Bone marrow (tissue), 2 donors: Measurements from ENCODE around the gene CHN2.

Source experiments
- DNase-seq, 2 donors: peaks; one replicate each; lab custom pipeline; 2025; lab: John Stamatoyannopoulos, UW

CHN2 gene

DNA sequence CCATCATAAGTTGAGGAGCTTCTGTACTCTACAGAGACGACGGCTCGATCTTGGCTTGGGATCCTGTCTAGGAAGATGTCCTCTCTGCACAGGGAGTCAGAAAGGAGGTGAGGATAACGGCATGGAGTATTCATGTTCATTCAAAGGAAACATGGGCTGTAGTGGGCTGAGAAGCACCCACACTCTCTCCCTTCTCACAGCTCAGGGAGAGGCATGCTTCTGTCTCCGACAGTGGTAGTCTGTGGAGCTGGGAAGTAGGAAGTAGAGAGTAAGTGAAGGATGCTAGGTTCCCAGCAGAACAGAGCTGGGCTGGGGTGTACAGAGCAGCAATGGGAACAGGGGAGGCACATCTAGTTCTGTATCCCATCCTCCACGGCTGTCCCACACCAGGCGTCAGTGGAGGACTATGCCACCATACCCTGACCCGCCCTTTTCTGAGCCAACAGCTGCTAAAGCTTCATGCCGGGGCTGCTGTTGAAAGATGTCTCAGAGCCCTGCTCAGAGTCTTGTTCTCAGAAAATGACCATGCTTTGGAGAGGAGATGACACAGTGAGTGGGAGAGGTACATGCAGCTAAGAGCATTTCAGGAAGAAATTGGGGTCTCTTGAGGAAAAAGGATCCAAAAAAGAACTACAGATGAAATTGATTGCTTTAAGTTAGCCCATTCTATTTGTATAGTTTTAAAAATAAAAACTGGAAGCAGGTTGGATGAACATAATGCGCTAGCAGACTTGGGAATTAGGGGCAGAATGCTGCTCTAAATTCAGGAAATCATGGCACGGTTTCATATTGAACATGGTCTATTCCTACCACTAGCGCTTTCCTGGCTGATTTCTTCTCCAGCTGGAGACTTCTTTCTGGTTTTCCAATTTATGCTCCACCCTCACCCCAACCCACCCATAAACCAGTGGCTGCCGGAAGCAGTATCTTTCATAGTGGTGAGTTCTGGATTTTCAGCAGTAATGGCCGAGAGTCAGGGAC is 138.6 kb downstream of the CHN2 start:
- DNase-seq = no peak

DNA sequence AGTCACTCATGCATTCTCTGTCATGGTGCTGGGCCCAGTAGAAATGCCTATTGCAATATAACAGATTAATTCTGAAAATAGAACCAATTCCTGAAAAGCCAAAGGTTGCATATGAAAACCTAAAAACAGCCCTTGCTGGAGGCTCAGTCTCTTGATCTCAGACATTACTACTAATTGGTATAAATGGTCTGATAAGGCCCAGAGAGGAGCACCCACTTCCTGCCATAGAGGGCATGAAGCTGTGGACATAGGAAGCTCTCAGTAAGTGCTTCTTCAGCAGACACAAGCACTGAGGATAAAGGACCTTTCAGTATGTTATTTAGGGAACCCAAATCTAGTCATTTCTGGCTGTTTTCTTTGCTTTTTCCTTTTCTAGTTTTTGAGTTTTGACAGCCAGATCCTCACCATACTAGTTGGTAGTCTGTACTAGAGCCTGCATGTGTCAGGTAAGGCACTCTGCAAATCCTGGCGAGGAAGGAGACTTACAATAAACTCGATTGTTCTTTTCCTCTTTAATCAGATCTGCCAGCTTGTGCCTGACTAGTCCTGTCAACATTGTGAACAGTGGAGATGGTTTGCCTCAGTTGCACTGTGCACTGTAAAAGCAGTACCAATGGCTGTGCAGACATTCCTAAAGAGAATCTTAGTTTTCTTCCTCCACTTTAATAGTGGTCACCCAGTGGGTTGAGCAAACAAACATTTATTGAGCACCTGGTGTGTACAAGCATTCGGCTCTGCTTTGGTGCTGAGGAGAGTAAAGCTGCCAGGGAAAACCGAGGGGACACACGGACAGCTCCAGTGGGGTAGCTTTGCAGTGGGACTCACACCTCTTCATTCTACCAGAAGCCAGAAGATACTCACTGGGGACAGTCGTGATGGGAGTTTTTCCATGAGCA is 140.9 kb downstream of the CHN2 start:
- DNase-seq = no peak

DNA sequence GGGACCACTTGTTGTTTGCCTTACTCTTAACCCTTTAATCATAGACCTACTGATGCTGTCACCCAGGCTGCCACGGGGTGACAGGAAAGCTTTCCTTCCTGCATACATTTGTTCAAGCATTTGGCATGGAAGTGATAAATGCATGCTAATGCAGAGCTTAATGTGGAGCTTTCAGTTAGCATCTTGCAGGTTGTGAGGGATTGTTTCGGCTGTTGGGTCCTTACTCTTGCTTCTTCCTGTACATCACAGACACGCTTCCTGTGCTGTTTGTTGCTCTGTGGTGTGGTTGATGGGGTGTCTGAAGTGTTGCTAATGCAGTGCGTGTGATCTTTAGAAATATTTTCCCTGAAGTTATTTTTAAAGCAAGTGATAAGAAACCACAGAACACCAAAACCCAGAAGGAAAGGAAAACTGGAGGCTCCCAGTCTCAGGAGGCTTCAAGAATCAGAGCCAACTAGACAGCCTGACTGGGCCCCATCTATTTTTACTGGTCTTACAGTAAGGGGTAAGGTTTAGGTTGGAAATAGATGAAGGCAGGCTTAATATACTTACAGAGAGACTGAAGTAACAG is 143.1 kb downstream of the CHN2 start:
- no peak for DNase-seq

DNA sequence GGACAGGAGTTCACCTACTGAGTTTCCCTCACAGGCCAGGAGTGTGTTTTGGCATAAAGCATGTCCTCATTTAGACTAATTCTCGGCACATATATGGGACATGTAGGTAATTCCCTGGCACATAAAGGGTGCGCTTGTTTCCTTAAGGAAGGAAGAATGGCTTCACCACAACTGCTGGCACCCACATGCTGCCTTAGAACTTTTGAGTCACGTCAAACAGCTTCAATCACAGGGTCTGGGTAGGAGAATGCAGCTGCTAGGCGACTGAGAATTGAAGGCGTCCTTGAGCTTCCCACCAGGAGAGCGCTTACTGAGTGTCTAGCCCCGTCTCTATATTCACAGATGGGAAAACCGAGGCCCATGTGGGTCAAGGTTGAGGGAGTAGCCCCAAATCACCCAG is 146.1 kb downstream of the CHN2 start:
- DNase-seq = no peak

DNA sequence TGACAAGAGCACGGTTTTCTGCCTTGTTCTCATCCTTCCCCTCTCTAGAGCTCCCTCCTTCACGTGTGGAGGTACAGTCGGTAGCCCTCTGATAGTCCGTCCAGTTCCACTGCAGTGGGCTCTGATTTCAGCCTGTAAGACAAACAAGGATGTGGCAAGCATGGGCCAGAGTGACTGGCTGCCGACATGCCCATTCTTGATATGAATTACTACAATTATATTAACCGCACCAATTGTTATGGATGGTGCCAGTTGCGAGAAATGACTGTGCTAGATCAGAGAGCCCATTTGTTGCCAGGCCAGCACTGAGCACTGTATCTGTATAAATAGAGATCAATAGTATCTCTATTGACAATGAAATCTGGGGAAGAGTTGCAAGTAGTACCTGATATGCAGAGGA is 146.6 kb downstream of the CHN2 start:
- DNase-seq = no peak

DNA sequence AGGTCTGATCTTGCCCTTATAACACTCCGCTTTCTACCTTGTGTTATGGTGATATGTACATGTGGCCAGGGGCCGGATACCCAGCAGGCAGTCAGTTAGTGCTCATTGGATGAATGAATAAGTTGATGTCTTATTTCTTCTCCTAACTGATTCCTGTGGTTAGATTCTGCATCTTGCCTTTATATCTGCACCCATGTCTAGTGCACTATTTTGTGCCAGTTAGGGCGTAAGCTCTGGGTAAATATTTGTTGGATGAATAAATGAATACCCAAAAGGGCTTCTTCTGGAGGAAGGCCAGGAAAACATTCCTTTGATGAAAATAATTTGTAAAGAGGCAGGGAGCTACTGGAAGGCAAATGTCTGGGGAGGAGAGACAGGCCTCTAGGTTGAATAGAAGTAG is 148.2 kb downstream of the CHN2 start:
- no peak for DNase-seq

DNA sequence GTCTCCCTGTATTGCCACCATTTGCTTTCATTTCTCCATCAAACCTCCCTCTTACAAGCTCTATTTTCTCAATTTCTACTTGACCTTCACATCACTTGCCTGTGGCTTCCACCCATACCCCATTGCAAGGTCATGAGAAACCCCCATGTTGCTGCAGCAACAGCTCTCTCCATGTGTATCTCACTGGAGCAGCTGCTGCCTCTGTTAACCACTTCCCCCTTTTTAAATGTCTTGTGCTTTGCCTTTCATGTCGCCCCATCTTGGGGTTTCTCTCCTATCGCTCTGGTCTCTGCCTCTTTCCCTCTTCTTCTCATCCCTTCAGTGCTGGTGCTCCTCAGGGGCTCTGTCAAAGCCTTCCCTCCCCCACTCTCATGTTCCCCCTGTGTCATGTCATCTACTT is 148.8 kb downstream of the CHN2 start:
- DNase-seq = no peak

DNA sequence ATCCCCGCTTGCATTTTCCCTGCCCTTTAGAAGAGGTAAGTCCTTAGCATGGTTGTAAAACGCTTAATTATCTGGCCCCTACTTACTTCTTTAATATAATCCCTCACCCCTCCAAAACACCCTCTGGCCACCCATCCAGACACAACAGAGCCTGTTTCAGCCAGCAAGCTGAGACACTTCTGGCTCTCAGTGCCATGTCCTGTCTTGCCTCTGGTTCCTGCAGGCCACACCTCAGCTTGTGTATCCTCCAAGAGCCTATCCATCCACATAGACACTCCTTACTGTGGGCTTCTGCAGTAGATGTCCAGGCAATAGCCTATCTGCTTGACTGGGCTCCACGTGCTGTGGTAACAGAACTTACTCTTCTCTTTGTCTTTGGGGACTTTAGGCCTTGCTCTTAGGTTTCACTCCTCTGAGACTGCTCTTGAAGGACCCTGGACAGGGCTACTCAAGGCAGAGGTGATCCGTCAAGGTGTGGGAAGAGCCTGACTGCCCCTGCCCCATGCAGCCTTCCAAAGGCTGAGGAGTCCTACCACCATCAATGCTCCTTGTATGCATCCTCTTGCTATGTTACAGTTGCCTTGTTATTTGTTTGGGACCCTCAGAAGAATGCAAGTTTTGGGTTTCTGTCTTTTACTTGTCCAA is 149.9 kb downstream of the CHN2 start:
- no peak for DNase-seq

DNA sequence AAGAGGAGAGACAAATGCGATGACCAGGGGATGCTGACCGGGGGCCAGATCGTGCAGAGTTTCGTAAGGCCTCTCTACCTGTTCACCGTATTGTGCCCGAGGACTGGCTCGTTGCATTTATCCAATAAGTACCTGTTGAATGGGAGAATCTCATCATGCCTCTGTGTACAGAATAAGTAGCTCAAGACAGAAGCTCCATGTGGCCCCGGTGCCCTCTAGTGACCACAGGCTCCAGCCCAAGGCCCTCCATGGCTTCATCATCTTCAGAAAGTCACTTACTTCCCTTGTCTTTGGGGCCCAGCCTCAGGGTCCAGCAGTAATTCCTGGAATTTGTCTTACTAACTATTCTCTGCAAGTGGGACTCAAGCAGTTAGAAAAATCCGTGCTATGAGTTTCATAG is 151.0 kb downstream of the CHN2 start:
- DNase-seq = no peak

DNA sequence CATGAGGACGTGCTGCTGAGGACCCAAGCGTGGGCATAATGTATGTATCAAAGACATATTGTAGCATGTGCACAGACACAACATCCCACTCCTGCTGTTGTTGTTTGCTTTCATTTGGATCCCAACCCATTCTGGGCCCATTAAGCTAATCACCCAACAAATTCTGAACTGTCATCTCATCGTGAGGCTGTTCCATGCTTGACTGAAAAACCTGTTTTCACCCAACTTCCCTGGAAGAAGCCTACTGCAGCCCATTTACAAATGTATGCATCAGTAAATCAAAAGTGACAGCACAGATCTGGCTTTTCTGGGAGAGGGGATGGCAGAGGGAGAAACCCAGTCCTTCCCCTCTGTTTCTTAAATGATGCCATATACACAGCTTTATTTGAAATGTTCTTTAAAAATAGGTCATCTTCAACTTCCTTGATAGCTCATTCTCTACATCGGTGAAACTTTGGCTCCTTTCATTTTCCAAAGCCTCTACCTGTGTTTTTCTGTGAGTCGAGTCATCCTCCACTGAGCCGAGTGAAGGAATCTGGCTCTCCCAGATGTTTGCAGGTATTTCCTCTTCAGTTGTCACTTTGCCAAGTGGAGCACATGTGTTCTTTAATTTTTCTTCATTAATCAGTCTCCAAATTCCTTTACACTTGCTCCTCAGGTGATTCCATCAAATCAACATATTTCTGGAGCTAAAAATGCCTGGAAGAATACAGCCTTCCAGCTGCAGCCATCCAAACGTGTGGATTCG is 151.8 kb downstream of the CHN2 start:
- no peak for DNase-seq

DNA sequence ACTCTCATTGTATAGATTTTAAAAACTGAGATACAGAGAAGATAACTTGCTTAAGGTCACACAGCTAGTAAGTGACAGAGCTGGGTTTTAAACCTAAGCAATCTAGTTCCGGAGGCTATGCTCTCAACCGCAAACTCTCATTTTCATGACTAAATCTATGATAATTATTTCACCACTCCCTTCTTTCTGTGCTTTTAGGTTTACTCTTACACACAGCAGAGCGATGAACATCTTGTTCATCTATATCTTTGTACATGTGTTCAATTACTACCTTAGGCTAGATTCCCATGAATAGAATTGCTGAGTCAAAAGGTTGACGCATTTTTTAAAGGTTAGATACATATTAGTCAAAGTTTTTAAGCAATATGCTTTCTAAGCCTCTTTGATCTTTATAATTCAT is 154.8 kb downstream of the CHN2 start:
- DNase-seq = no peak

DNA sequence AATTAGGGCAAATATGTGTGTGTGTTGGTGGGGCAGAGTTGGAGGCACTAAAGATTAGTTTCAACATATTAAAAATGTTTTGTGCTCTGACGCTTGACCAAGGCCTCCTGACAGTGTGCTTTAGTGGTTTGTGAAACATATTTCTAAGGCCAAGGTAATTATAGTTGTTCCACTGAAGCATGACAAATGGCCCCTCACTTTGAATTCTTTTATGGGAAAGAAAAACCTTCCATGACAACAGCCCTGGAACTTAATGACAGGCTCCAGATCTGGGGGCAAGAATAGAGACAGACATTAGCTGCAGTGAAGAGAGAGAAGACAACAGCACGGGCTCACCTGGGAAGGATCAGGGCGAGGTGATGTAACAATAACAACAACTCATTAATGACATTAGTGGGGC is 155.8 kb downstream of the CHN2 start:
- DNase-seq = no peak

DNA sequence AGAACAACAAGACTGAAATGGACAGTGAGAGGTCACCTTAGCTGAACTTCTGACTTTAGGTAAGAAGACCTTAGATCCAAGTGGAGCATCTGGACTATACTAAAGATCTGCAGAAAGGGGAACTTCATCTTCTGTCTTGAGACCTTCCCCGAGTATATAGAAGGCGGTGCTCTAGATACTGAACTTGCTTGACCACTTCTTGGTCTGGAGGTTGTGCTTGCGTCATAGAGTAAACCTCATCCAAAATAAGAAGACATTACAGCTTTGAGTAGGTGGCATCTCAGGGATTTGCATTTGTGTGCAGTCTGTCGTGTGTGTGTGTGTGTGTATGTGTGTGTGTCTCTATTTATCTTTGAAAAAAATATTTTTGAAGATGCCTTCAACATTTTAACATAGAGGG is 157.5 kb downstream of the CHN2 start:
- DNase-seq = no peak

DNA sequence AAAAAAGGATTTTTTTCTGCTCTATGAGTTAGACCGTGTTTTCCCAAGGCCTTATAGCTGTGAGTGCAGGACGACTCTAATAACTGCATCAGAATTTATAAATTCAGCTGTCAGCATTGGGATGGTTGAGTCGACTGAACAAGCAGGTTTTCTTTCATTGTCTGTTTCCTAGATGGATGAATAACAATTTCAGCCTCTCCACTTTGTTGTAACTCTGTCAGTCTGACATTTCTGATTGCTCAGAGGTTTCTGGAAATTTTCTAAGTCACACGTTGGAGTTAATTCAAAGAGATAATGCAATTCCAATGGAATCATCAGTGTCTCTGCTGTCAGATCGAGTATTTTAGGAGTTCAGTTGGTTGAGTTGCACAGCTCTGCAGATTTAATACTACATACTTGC is 159.2 kb downstream of the CHN2 start:
- DNase-seq = no peak

DNA sequence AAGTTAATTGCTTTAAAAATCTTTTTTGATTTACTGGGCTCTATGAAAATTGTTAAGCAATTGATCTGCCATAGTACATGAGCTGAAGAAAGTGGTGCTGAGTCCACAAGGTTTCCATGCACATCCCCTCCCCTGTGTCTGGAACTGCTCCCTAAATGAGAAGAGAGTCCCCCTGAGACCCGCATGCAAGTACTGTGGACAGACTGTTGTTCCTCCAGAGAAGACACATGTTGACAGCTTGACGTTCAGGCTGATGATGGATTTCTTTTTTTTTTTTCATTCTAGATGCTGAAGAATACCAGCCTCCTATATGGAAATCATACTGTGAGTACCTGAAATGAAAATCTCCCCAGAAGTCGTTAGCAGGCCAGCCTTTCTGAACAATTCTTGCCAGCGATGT is 159.8 kb downstream of the CHN2 start:
- no peak for DNase-seq

DNA sequence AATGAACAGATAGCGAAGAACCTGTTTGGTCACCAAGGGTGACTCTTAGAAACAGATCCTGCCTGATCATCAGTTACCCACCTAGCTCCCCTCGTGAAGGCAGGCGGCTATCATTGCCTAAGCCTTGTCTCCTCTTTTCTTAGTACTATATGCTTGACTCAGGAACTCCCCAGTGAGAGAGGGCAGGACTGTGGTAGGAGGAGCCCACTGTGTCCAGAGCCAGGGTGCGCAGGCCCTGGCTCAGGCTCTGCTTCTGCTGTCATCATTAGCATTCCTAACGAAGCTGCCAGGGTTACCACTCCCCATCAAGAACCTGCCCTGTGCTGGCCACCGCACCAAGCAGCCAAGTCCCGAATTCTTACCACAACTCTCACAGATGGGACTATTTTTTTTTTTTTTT is 160.8 kb downstream of the CHN2 start:
- no peak for DNase-seq

DNA sequence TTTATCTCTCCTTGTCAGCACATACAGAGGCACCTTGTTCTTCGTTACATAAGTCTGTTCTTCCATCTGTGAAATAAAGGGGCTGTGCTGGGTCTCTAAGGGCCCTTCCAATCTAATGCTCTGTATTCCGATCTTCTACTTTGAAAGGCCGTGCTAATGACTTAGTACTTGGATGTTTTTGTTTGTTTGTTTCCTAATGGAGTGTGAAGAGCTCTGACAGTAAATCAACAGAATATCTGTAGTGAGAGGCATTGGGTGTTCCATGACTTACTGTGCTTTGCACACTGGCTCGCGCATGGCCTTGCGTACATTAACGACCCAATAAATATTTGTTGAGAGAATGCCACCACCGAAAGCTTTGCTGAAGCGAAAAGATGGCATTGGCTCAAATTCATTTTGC is 162.1 kb downstream of the CHN2 start:
- DNase-seq = no peak

DNA sequence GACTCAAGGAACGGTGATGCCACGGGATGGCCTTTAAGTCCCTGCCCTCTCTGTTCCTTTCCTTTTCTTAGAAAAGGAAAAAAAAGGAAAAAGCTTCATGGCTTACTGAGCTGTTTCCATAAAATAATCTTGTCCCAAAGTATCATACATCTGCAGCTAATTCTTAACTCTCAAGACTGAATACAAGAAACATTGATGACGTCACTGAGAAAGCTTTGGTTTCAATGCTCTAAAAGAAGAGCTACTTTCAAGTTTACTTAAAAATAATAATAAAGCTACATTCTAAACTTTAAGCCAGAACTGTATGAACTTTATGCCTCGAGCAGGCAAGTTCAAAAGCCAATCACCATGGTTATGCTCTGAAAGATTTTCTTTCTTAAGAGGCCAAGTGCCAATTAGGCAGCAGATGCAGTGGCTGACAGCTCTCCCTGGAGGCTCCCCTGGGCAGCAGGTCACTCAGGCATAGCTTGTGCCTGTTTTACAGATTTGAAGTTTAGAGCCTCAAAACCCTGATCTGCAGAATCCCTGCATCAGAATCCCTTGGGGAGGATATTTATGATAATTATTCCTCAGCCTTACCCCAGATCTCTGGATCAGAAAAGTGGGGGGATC is 165.0 kb downstream of the CHN2 start:
- no peak for DNase-seq

DNA sequence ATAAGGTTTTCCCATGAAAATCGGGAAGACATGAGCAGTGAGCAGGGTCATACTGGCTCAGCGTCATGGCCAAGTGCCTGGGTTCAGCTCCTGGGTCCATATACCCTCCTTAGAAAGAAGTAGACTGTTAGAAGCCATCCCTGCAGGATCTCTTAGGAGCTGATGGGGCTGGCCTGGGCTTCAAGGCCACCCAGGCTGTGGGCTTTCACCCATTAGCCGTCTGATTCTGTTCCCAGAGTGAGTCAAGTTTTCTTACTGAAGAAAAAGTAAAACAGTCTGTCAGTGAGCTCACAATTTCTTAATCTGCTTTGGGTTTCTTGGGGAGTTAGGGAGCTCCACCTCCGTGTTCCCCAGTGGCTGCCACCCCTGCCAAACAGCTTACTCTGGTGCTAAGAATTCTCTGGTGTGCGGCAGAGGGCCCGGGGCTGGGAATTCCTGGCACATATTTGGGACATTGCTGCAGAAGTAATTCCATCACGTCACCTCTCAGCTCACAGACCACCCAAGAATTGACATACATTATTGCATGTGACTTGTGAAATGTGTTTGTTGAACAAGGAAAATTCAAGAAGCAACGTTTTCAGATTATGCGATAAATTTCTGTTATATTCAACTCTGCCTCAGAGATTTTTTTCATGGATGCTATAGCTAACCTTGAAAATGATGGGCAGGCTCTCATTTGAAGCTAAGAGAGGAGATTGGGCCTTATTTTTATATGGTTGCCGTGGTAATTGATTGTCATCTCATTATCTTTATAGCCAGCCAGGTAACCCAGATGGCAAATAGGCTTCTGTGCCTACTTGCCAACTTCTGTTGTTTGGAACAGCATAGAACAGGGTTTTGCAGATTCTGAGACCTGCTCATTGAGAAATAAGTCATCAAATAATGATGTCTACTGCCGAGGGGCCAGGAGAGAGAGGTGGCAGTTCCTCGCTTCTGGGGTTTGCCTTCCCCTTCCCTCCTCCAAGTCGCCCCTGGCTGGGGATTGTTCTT is 166.4 kb downstream of the CHN2 start:
- no peak for DNase-seq

DNA sequence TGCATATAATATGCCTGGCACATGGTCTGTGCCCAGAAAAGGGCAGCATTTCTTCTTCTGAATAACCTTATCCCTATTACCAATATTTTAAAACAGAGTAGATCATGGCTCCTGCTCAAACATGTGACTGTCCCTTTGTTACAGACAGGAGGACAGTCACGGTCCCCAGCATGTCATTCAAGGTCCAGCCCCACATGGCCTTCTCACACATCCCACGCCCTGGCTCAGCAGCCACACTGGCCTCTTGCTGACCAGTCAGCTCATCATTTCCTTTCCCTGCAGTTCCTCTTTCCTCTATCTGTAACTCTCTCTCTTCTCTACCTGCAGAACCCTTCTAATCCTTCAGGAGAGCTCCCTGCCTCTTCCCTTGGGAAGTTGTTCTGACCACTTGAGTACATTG is 167.8 kb downstream of the CHN2 start:
- no peak for DNase-seq
